Measurements from ENCODE around the gene NAALADL2.
"Not testable (repeated sequence)": the region's sequence is repeated elsewhere in the genome, so short reads cannot be mapped to it uniquely, and the experiment has no call there.

The NAALADL2 gene

DNA sequence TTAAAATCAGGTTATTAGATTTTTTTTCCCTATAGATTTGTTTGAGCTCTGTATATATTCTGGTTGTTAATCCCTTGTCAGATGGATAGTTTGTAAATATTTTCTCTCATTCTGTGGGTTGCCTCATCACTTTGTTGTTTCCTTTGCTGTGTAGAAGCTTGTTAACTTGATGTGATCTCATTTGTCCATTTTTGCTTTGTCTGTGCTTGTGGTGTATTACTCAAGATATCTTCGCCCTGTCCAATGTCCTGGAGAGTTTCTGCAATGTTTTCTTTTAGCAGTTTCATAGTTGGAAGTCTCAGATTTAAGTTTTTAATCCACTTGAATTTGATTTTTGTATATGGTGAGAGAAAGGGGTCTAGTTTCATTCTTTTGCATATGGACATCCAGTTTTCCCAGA lies 699.1 kb downstream of the NAALADL2 start:
- no peak for DNase-seq (ENCODE audit: low read depth)
- no peak overlapping the region for H3K4me3 ChIP-seq (ENCODE audit: low read depth, low read length)

DNA sequence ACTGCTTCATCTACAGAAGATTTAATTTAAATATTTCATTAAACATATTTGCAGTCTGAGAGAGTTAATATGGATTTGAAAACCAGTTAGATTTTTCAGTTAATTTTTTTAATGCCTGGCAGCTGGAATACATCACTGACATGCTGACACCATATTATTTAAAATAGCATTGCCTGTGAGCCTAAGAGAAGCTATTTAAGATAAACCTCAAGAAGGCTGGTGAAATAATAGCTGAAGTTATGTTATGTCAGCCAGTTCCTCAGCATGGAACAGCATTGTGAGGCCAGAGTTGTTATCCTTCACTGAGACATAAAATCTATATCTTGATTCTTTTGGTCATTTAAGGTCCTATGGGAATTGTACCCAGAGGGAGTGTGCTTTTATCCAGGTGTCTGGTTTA lies 705.2 kb downstream of the NAALADL2 start:
- no peak overlapping the region for H3K4me3 ChIP-seq (ENCODE audit: low read depth, low read length)
- DNase-seq (ENCODE audit: low read depth) = no peak

DNA sequence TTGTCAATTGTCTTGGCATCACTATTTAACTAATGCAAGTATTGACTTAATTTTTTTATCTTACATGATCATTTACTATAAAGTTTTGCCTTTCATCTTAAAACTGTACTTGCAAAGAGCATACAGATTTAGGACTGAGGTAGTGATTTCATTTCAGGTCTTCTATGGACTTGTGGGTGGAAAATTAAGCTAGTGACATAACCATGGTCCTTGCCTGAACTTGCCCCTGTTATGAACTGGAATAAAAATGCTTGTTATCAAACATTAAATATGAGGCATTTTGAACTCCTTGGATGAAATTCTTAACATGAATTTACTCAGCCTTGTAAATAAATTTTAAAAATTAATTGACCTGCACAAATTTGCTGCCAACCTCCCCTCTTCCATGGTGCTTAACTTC lies 712.0 kb downstream of the NAALADL2 start:
- no peak overlapping the region for H3K4me3 ChIP-seq (ENCODE audit: low read depth, low read length)
- no peak for DNase-seq (ENCODE audit: low read depth)

DNA sequence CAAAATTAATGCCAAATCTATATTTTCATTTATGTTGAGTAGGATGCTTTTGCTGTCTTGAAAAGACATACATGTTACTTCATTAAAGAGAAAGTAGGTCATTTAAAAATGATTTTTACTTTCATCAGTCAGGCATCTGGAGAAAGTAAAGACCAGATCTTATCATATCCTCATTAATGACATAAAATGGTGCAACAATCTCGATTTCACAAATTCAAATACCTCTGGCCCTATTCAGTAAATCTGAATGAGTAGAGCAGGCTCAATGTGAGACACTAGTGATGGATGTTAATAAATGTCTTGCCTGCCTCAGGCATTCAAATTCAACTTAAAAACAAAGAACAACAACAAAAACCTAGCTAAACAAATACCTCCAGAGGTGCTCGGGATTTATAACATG lies 714.1 kb downstream of the NAALADL2 start:
- H3K4me3 ChIP-seq (ENCODE audit: low read depth, low read length) = no peak overlapping the region
- no peak for DNase-seq (ENCODE audit: low read depth)

DNA sequence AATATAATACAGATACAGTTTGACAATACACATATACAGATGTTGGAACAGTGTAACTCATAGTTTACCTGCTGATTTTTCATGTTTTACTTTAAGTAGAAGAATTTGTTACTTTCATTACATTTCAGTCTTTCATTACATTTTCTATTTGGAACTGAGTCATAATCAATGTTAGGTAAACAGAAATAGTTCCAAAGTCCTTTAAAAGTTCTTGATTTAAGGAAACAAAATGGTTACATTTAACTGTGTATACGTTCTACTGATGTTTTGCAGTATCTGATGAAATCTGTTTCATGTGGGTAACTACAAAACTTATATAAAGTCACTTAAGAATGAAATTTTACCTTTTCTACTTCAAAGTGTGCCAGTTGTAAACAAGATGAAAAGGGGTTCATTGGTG lies 721.2 kb downstream of the NAALADL2 start:
- no peak for DNase-seq (ENCODE audit: low read depth)
- H3K4me3 ChIP-seq (ENCODE audit: low read depth, low read length) = no peak overlapping the region

DNA sequence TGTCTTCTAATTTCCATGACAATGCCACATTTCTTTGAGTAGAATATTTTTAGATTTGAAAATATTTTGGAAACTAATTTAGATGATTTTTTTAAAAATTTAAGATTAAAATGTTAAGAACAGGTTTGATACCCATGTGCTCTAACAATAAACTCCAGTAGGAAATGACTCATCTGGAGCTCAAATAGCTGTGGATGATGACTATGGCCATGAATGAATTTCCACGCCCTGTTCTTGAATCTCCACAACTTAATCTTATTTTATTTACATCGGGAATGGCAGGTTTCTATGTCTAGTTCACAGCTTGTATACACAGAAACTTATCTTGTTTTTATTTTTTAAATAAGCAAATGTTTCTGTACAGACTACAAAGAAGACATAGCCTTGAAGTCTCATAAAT lies 726.8 kb downstream of the NAALADL2 start:
- peak; percentile 14 for DNase-seq (ENCODE audit: low read depth)
- no peak overlapping the region for H3K4me3 ChIP-seq (ENCODE audit: low read depth, low read length)

DNA sequence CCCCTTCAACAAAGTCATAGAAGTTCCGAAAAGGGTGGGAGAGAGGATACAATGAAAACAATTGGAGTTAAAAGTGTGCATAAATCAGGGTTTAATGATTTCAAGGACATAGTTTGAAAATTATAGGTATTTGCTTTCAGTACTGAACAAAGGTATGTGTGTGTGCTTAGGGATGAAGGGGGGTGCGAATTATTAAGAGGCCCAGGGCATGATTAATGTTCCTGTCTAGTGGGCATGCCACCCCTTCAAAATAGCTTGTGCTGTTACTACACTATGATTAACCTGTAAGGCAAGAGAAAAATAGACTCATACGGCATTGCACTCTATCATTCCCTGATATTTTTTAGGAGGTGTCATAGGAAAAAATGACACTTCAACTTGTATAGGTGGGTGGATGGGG lies 731.6 kb downstream of the NAALADL2 start:
- H3K4me3 ChIP-seq (ENCODE audit: low read depth, low read length) = no peak overlapping the region
- DNase-seq (ENCODE audit: low read depth) = no peak

DNA sequence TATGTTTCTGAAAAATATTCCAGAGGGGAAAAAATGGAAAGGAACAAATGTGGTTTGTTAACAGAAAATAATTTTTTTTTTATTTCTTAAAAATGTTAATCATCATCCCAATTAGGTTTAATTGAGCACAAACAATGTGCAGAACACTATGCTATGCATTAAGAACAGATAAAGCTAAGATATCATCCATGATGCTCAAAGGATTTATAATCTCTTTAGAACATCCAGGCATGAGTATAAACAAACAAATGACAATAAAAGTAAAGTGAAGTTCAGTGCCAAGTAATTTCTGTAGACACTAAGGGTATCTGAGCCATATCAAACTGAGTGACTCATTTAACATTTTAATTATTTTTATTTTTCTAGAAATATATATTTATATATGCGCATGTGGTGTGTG lies 732.2 kb downstream of the NAALADL2 start:
- H3K4me3 ChIP-seq (ENCODE audit: low read depth, low read length) = no peak overlapping the region
- no peak for DNase-seq (ENCODE audit: low read depth)

DNA sequence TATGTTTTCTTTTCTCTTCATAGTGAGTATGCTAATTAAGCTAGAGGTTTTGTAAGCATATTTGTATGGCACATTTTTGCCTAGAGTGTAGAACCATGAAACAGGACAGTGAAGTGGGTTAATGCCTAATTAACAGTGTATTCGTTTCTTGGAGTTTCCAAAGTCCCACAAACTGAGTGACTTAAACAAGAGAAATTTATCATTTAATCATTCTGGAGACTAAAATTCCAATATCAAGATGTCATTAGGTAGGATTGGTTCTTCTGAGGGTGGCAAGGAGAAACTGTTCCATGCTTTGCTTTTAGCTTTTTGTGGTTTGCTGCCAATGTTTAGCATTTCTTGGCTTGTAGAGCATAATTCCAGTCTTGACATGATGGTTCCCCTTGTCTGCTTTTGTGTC lies 734.2 kb downstream of the NAALADL2 start:
- no peak overlapping the region for H3K4me3 ChIP-seq (ENCODE audit: low read depth, low read length)
- no peak for DNase-seq (ENCODE audit: low read depth)

DNA sequence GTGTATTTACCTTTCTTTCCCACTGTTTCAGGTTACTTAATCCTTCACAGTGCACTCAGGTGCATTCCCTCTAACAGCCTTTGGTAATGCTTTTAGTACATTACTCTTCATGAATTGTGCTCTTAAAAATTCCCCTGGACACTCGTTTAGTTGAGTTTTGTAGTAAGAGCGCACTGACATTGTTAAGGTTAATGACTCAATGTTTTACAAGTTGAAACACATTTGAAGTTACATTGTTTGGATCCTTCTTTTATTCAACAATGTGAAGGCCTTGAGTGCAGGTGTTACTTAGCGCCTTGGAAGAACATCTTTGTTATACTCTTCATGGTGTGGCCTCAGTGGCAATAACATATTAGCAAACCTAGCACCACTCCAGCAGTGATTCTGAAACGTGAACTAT lies 739.6 kb downstream of the NAALADL2 start:
- no peak overlapping the region for H3K4me3 ChIP-seq (ENCODE audit: low read depth, low read length)
- DNase-seq (ENCODE audit: low read depth) = no peak

DNA sequence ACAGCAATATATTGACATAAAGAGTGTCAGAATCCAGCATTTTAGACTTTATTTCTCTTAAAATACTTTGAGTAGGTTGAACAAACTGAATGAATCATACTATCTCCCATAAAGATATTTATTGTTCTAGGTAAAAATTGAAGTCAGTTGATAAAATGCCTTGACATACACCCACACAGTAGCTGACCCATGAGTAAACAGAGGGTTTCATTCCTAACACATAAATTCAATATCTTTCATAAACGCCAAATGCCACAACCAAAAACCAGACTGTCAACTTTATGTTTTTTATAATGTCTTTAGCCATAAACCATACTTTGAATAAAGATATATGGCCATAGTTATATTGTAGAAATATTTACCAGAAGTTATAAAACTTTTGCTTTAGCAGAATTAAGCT lies 742.4 kb downstream of the NAALADL2 start:
- no peak for DNase-seq (ENCODE audit: low read depth)
- no peak overlapping the region for H3K4me3 ChIP-seq (ENCODE audit: low read depth, low read length)

DNA sequence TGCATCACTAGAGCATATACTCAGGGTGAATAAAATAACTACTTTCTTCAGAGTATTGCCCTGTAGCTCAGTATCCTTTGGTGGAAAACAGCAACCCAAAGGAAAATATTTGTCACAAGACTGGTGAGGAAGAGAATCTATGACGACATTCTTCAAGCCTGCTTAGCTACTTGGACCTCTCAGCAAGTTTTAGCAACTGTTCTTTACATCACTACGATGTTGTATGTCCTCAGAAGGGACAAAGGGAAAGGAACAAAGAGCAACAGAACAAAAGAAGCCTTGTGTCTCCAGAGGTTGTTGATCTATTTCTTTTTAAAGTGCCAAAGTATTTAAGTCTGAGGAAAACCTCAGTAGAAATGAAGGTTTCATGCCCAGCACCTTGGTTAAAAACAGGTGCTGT lies 746.7 kb downstream of the NAALADL2 start:
- DNase-seq (ENCODE audit: low read depth) = no peak
- no peak overlapping the region for H3K4me3 ChIP-seq (ENCODE audit: low read depth, low read length)

DNA sequence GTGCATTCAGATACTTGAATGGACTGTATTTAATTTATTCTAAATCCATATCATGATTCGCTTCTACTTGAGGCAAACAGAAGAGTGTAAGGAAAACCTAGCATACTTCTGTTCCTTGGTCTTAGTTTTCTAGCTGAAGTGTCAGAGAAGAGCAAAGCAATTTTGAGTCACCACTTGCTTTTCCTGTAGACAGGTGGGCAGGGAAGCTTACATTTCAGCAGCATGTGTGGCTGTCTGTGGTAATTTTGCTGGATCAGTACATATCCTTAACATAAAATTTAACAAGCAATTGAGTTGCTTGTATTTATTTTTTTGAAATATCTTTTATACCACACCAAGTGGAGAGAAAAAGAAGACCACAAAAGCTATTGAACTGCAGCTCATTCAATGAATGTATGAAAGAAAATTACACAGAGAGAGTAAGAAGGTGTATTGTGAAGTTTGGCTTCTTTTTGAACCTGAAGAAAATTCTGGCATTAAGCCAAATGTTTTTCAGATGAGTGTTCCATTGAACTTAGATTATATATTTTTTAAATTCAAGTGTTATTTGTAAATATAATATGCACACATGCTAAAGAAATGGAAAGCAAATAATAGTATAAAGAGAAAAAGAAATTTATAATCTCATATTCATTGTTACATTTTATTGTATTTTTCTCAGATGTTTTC lies 747.6 kb downstream of the NAALADL2 start:
- DNase-seq (ENCODE audit: low read depth) = no peak
- no peak overlapping the region for H3K4me3 ChIP-seq (ENCODE audit: low read depth, low read length)

DNA sequence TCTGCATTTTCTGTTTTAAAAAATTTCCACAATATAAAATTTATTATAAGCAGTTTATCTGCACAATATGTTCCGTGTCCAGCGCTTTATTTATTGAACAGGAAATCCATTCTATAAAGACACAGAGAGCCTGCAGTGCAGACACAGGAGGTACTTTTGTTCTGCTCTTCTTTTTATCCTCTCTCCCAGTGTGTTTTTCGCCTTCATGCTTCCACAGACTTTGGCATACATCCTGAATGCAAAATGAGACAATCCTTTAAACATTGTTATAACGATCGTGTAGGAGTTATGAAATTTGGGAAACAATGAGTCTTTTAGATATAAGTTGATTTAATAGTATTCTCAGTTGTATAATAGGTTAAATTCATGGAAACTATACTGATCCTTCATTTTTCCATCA lies 749.2 kb downstream of the NAALADL2 start:
- no peak for DNase-seq (ENCODE audit: low read depth)
- no peak overlapping the region for H3K4me3 ChIP-seq (ENCODE audit: low read depth, low read length)

DNA sequence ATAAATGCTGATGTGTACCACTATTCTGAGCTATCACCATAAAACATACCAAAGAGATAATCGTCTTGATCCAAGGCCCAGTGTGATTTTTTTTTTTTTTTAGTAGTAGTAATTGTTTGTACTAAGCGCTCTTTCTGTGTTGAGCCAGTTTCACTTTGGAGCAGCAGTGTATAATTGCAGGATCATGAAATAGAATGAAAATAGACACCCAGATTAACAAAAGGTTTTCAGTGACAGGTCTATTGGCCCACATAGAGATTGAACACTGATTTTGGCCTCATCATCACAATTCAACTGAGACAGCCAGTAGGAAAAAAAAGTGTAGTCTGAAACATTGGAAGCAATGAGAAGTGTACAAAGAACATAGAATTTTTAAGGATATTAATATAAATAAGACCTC lies 749.8 kb downstream of the NAALADL2 start:
- DNase-seq (ENCODE audit: low read depth) = no peak
- H3K4me3 ChIP-seq (ENCODE audit: low read depth, low read length) = no peak overlapping the region

DNA sequence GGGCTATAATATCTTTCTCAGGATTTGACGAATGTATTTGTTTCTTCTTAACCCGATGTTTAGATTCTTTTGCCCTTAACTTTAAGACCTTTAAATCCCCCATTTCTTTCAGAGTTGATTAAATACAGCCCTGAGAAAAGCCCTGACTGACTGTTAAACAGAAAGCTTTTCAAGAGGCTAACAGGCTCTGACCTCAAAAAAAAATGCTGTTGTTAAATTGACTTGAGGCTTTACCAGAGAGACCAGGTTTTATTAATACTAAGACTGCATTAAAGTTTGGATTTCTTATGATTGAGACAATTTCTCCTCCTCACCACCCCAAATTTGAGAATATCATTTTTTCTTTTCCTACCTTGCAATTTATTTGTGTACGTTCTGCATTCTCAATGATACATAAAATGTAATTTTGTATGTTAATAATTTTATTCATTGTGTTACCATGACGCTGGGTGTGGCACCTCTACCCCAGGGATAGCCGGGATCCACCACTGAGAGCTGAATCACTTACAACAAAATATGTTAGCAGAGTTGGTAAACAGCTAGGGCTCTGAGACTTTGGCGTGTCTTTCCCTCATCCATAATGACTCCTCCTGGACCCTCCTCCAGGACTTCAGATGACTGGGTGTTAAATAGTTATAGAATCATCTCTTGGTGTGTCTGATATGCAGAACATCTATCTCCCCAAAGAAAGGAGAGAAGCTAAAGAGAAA lies 753.5 kb downstream of the NAALADL2 start:
- DNase-seq (ENCODE audit: low read depth) = no peak
- H3K4me3 ChIP-seq (ENCODE audit: low read depth, low read length) = no peak overlapping the region

DNA sequence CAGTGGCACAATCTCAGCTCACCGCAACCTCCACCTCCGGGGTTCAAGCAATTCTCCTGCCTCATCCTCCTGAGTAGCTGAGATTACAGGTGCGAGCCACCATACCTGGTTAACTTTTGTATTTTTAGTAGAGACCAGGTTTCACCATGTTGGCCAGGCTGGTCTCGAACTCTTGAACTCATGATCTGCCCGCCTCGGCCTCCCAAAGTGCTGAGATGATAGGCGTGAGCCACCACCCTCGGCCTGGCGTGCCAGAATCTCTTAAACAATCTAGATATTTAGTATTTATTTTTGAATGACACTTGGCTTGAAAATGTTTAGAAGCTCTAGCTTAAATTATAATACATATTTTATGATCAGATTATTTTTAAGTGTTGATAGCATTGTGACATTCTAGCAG lies 755.0 kb downstream of the NAALADL2 start:
- H3K4me3 ChIP-seq (ENCODE audit: low read depth, low read length); DNase-seq (ENCODE audit: low read depth): not testable (repeated sequence)

DNA sequence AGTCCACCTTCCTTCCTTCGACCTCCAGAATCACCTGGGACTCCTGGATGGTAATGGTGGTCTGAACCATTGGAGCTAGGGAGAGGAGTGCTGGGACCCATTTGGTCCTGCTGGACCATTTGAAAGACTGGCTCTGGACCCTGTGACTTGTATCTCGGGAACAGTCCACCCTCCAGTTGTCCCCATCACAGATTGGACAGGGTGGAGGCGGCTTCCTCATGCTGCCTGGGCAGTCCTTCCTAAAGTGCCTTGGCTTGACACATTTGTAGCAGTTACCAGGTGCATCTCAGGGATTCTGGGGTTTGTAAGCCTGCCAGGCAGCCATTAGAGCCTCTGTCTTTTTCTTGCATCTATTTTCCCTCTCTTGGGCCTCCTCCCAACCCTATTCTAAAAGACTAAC lies 758.1 kb downstream of the NAALADL2 start:
- no peak overlapping the region for H3K4me3 ChIP-seq (ENCODE audit: low read depth, low read length)
- no peak for DNase-seq (ENCODE audit: low read depth)

DNA sequence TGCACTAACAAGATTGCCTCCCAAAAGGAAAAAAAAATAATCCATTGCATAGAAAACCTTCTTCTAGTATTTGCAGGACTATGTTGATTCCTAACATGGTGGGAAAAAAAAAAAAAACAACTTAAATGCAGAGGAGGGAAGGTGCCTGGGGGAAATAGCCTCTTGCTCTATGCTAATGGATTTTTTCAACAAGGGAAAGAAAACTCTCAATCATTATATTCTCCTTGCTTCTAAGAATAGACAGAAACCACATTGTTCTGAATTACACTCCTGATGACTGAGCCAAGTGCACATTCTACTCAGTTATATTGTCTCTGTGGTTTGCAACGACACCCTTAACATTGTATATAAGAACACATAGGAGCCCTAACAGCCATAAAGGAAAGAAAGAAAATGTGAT lies 760.2 kb downstream of the NAALADL2 start:
- no peak overlapping the region for H3K4me3 ChIP-seq (ENCODE audit: low read depth, low read length)
- no peak for DNase-seq (ENCODE audit: low read depth)

DNA sequence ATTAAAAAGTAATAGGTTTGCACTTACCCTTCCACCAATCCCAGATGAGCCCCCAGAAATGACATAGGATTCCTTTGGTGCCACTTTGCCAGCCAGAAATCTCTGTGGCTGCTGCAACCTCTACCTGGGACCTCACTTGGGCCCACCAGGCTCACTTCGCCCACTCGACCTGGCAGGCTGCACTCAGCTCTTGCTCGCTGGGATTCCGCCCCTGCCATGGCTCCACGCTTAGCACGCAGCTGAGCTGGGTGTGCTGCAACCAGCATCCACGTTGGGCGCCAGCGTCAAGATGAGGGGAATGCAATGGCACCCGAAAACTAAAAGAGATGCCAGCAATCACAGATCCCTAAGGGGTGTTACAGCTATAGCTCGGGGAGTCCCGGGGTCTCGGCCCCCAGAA lies 761.0 kb downstream of the NAALADL2 start:
- DNase-seq (ENCODE audit: low read depth) = no peak
- no peak overlapping the region for H3K4me3 ChIP-seq (ENCODE audit: low read depth, low read length)

DNA sequence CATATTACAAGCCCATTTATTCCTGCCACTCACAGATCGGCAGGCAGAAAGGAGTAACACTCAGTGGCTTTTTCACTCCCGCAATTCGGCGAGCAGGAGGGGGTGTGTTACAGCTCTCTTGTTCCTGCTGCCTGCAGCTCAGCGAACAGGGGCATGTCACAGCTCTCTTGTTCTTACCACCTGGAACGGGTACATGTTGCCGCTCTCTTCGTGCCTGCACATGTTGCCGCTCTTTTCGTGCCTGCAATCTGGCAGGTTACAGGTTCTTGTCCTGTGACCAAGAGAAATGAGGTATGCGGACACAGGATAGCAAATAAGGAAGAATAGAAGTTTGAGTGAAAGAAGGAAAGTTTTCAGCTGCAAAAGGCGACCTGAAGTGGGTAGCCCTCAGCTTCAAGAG lies 761.4 kb downstream of the NAALADL2 start:
- no peak overlapping the region for H3K4me3 ChIP-seq (ENCODE audit: low read depth, low read length)
- DNase-seq (ENCODE audit: low read depth) = no peak

All from skeletal muscle cell (primary cell).